Heart right ventricle (tissue), 16 donors: Measurements from ENCODE around the gene PLA2G4E. TPM values are rescaled to one million over a fixed set of nuclear protein-coding genes. Genes with fewer than 3 reads are reported as not detected.

ENCODE experiments used
- ATAC-seq, 8 donors: fragments of 200-7000 bp; cut with Tn5 transposase; one replicate each; pipeline ENCODE4 v1.9.1; 2020; ENCODE audit warnings: mild to moderate bottlenecking in 8 of 8, moderate library complexity in 8 of 8, moderate number of reproducible peaks in 1 of 8
- DNase-seq, 2 donors: peaks; one replicate each; pipeline ENCODE4 v3.0.0-alpha.2; 2020
- H3K27ac ChIP-seq, 10 donors: fragments of 200-600 bp; sonication (generic) in 2 of 10; one replicate each; pipeline versions ENCODE4 v1.5.0 to v1.8.0; 2020 to 2022; ENCODE audit warnings: mild to moderate bottlenecking in 3 of 10
- H3K27me3 ChIP-seq, 7 donors: fragments of 200-600 bp; one replicate each; pipeline ENCODE4 v1.8.0; 2021 to 2022; ENCODE audit warnings: mild to moderate bottlenecking in 2 of 7
- H3K36me3 ChIP-seq, 9 donors: fragments of 200-600 bp; sonication (generic) in 1 of 9; one replicate each; pipeline versions ENCODE4 v1.5.0 to v1.8.0; 2020 to 2022; ENCODE audit warnings: mild to moderate bottlenecking in 2 of 9
- H3K4me1 ChIP-seq, 9 donors: fragments of 200-600 bp; sonication (generic) in 1 of 9; one replicate each; pipeline versions ENCODE4 v1.5.0 to v1.8.0; 2020 to 2022; ENCODE audit warnings: mild to moderate bottlenecking in 4 of 9
- H3K4me3 ChIP-seq, 10 donors: fragments of 200-600 bp; sonication (generic) in 2 of 10; one replicate each; pipeline versions ENCODE4 v1.5.0 to v1.8.0; 2020 to 2022; ENCODE audit warnings: mild to moderate bottlenecking in 7 of 10, moderate library complexity in 2 of 10
- H3K9me3 ChIP-seq, 11 donors: fragments of 200-600 bp in 10 of 11; sonication (generic) in 2 of 11; one replicate each; pipeline versions ENCODE4 v1.5.0 to v1.8.0; 2013 to 2022; ENCODE audit warnings: mild to moderate bottlenecking in 2 of 11, control low read depth in 1 of 11, moderate library complexity in 1 of 11
- CTCF ChIP-seq, 9 donors: fragments of 200-600 bp; sonication (generic) in 2 of 9; IDR thresholded peaks; one replicate each; pipeline versions ENCODE4 v1.5.0 to v1.8.0; 2021 to 2022; ENCODE audit warnings: antibody characterized with exemption in 9 of 9, mild to moderate bottlenecking in 5 of 9, moderate library complexity in 1 of 9
- WGBS, 2 donors: extraction: QIAGEN DNeasy Blood & Tissue Kit; methylation state at CpG; one replicate each; pipeline ENCODE4 v1.1.7; 2013; ENCODE audit warnings: inconsistent platforms in 1 of 2; 5-methylcytosine and 5-hydroxymethylcytosine counted together
- intact Hi-C, 10 donors: fragments of 100-400 bp; cut with DNase I; formaldehyde crosslinking; loops; one replicate each; pipeline versions ENCODE4 v1.11.1 to v1.14.2; 2022
- polyA plus RNA-seq, 2 donors: library from polyadenylated mRNA; stranded (reverse); fragments of 200-250 nt; gene quantifications; one replicate each; pipeline ENCODE4 v1.2.3, GENCODE V29; 2013
- total RNA-seq, 10 donors: library from RNA; stranded (reverse); fragmentation: NEBNext Ultra II Directional in 3 of 10; extraction: Animal tissue kit (Norgen Biotek cat#: 25700) in 3 of 10; gene quantifications; one replicate each; pipeline versions ENCODE4 v1.2.1 to v1.2.4, GENCODE V29; 2021 to 2023
- donor health status: Arrhythmogenic right ventricular cardiomyopathy.
- donor health status: ischemic (EF 13 %, LVEDD 7.1; RV severe dilation, severe dysfunction).
- donor health status: healthy with polysubstance abuse.
- donor health status: DM: no; HTN: yes; CAD: no.
- donor health status: DM: no; HTN: no; CAD: no.
- donor health status: ischemic (EF 25% LVEDD 6.9; RV normal size, moderate dysfunction).
- donor health status: ischemic (EF 25% LVEDD 5.7; RV mildly dilated, moderate dysfunction).
- donor health status: healthy.
- donor health status: DM: yes; HTN: yes; CAD: no.
- donor health status: Ischemic cardiomyopathy.
- donor health status: ischemic (EF 35%, LVEDD 5.7; RV mildly dilated, moderate dysfunction).
- donor health status: nonischemic (EF 11% LVEDD 7.7; RV severe dilation, severe dysfunction).
- donor health status: DM: yes; HTN: yes; CAD: no.
- donor health status: PGD.
- donor health status: ischemic (EF 29% LVEDD 5.4; RV normal size, mild dysfunction).
- donor health status: nonischemic (EF 23%, LVEDD 6.1; RV moderate dilation, normal function).

The PLA2G4E gene
- total and polyA plus RNA-seq, 12 donors = 0.05 to 0.79 (median 0.07) TPM; not detected in 7

- DNase-seq = no peak
Observed at GRCh38 chr15:42001236-42001635, 19.6 kb downstream of the PLA2G4E start.

GRCh38 chr15:41999290-42000285 is 21.3 kb downstream of the PLA2G4E start:
- no peak overlapping the region for H3K27ac ChIP-seq
- H3K36me3 ChIP-seq = no peaks in the 10 kb centered on the region
- H3K27me3 ChIP-seq = peaks cover 0 to 2% (median 0%) of the 10 kb centered on the region in 7 donors
- intact Hi-C loops = loop anchor here in 2 of 10 donors (5.0 to 10.0 kb wide), 2 partner anchors 58 to 135 kb away; no protein-coding TSS in a partner anchor
- WGBS, 2 donors = 85 to 89% methylated on average over 15 of the region's 15 CpGs
- TF ChIP-seq CTCF (IDR thresholded peaks at IDR 0.05) = no peak
- DNase-seq = no peak
- no peak for ATAC-seq
- H3K4me1 ChIP-seq = no peaks in the 10 kb centered on the region
- H3K4me3 ChIP-seq = no peak overlapping the region
- H3K9me3 ChIP-seq = no peaks in the 10 kb centered on the region

More at GRCh38 chr15:42001236-42001635, 19.6 kb downstream of the PLA2G4E start:
- intact Hi-C loops = loop anchor here in 1 of 10 donors (5.0 kb wide), 1 partner anchor 56 kb away; no protein-coding TSS in a partner anchor
- Histone ChIP-seq H3K27me3 (peaks cover 0 to 2% (median 0%) of the 10 kb centered on the region in 7 donors), H3K27ac (no peak overlapping the region), H3K4me1 (no peaks in the 10 kb centered on the region), H3K36me3 (no peaks in the 10 kb centered on the region), H3K4me3 (no peak overlapping the region), H3K9me3 (no peaks in the 10 kb centered on the region)
- ATAC-seq = no peak
- 67 to 71% methylated on average over 4 of the region's 4 CpGs for WGBS, 2 donors
- no peak for TF ChIP-seq CTCF (IDR thresholded peaks at IDR 0.05)

- ATAC-seq (no peak), DNase-seq (no peak)
- H3K27me3 ChIP-seq = peaks cover 0 to 2% (median 0%) of the 10 kb centered on the region in 7 donors
- H3K36me3 ChIP-seq = no peaks in the 10 kb centered on the region
- TF ChIP-seq CTCF (IDR thresholded peaks at IDR 0.05) = no peak
- no peak overlapping the region for H3K4me3 ChIP-seq
- no peaks in the 10 kb centered on the region for H3K9me3 ChIP-seq
- WGBS, 2 donors = 53 to 79% methylated on average over 3 of the region's 3 CpGs
- H3K27ac ChIP-seq = no peak overlapping the region
- intact Hi-C loops = loop anchor here in 2 of 10 donors (10.0 kb wide), 1 partner anchor 137 kb away; no protein-coding TSS in a partner anchor
- H3K4me1 ChIP-seq = peaks cover 0 to 9% (median 0%) of the 10 kb centered on the region in 9 donors
Observed at GRCh38 chr15:41997845-41998244, 23.0 kb downstream of the PLA2G4E start.

- 81% methylated on average over 13 of the region's 13 CpGs for WGBS, 2 donors
- H3K36me3 ChIP-seq = no peaks in the 10 kb centered on the region
- intact Hi-C loops = loop anchor here in 2 of 10 donors (10.0 kb wide), 1 partner anchor 138 kb away; no protein-coding TSS in a partner anchor
- no peak for TF ChIP-seq CTCF (IDR thresholded peaks at IDR 0.05)
- ATAC-seq (no peak), DNase-seq (no peak)
- peaks cover 0 to 9% (median 0%) of the 10 kb centered on the region in 9 donors for H3K4me1 ChIP-seq
- no peak overlapping the region for H3K27ac ChIP-seq
- H3K9me3 ChIP-seq = no peaks in the 10 kb centered on the region
- no peak overlapping the region for H3K4me3 ChIP-seq
- peaks cover 0 to 2% (median 0%) of the 10 kb centered on the region in 7 donors for H3K27me3 ChIP-seq
Observed at GRCh38 chr15:41996921-41997592, 23.8 kb downstream of the PLA2G4E start.
